ENCODE measurements around the gene CAPN15. TPM values are rescaled to one million over a fixed set of nuclear protein-coding genes. Genes with fewer than 3 reads are reported as not detected.

The CAPN15 gene
- polyA plus RNA-seq, 1 of the 3 experiments (the other 2 are of a cell fraction): 22.9 TPM

DNA sequence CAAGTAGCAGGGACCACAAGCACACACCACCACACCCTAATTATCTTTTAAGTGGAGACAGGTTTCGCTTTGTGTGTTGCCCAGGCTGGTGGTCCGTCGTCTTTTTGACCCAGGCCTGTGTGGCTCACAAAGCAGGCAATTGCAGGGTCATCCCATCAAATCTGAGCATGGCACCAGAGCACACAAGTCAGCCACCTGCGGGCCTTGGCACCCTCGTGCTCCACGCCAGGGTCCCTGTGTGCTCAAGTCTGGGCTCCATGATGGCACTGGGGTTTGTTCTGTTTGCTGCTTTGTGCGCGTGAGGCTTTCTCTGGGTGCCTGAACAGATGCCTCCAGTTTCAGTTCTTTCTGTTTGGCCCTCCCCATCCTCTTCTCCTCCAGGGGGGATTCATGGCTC lies 2.4 kb upstream of the CAPN15 start (continued):
- no peak for TF ChIP-seq SIN3A (IDR thresholded peaks at IDR 0.05; ENCODE audit: borderline replicate concordance, low read depth, low read length)

DNA sequence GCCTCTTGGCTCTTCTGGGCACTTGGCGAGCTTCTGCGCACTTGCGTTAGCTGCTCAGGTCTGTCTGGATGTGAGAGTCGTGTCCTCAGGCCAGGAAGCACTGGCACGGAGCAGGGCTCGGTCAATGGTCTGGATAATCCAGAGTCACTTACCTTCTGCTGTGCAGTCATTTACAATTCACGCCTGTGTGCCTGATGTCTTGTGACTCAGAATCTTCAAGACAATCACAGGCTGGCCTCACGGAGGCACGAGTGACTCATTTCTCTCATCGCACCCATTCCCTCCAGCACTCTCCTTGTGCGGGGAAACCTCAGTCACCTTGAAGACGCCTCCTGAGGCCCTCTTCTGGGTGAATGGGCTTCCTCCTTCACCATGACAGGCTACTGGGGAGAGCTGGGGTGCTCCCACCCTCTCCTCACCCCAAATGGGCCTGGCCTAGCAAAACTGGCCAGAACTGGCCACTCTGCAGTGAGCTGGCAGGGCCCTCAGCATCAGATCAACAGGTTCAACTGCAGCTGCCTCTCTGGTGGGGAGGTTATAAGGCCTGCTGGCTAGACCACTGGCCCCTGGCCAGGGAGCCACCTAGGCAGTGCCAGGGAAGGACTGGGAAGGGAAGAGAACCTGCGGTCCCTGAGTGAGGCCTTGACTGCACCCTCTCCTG lies 1.9 kb upstream of the CAPN15 start:
- peaks cover 45% of the 10 kb centered on the region for H3K79me2 ChIP-seq (ENCODE audit: insufficient read depth)
- no peaks in the 10 kb centered on the region for H3K9me3 ChIP-seq
- CTCF ChIA-PET: interaction anchor here (1.3 to 2.3 kb wide), 3 partner anchors 12 to 134 kb away, joined by 4 to 9 read pairs (median 5); partner anchors contain the start of gene PIGQ
- no peak overlapping the region for H2AFZ ChIP-seq (ENCODE audit: low read depth)
- H3K36me3 ChIP-seq (replicated peaks in 1 of 2; ENCODE audit: control insufficient read depth in 1 of 2, insufficient read depth in 2 of 2, low read length in 1 of 2): peaks cover 0 to 12% of the 10 kb centered on the region in 2 experiments
- H3K4me2 ChIP-seq: peak overlapping the region; percentile 89
- peak overlapping the region; percentile 72 to 92 for H3K27ac ChIP-seq (ENCODE audit: low read depth in 2 of 2, low read length in 1 of 2)
- H3K27me3 ChIP-seq (ENCODE audit: insufficient read depth): no peaks in the 10 kb centered on the region
- H4K20me1 ChIP-seq (ENCODE audit: insufficient read depth): peaks cover 36% of the 10 kb centered on the region
- peaks cover 11 to 25% of the 10 kb centered on the region in 2 experiments; a peak in 3 of 4 replicates for H3K4me1 ChIP-seq (ENCODE audit: control insufficient read depth in 1 of 2, insufficient read depth in 2 of 2, low read depth in 1 of 2, low read length in 1 of 2)
- DNase-seq: no peak
- H3K4me3 ChIP-seq (ENCODE audit: low read depth in 2 of 2, low read length in 1 of 2): peak overlapping the region; percentile 83 to 86; a peak in 3 of 4 replicates
- H3F3A ChIP-seq (replicated peaks; ENCODE audit: insufficient read depth): peaks cover 26% of the 10 kb centered on the region
- WGBS (ENCODE audit: low lambda C conversion rate): 45% methylated on average over 12 of the region's 13 CpGs
- TF ChIP-seq, protein P1, sequence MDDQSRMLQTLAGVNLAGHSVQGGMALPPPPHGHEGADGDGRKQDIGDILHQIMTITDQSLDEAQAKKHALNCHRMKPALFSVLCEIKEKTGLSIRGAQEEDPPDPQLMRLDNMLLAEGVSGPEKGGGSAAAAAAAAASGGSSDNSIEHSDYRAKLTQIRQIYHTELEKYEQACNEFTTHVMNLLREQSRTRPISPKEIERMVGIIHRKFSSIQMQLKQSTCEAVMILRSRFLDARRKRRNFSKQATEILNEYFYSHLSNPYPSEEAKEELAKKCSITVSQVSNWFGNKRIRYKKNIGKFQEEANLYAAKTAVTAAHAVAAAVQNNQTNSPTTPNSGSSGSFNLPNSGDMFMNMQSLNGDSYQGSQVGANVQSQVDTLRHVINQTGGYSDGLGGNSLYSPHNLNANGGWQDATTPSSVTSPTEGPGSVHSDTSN (IDR thresholded peaks at IDR 0.05): peak; percentile 65; the same call in 1 of the 2 replicates
- TF ChIP-seq CHD2 (IDR thresholded peaks at IDR 0.05; ENCODE audit: low read length, partially characterized antibody) (no peak), JUND (IDR thresholded peaks at IDR 0.05) (peak; percentile 76; the same call in 1 of the 2 replicates), ZBTB33 (IDR thresholded peaks at IDR 0.05; ENCODE audit: borderline replicate concordance, low read depth) (no peak), TAF1 (IDR thresholded peaks at IDR 0.05; ENCODE audit: borderline replicate concordance, low read depth, low read length) (0 out of 2 replicates have a peak, but pooled peaks have one; percentile 40), MEF2A (IDR thresholded peaks at IDR 0.05; ENCODE audit: borderline replicate concordance, low read depth) (no peak), TCF12 (IDR thresholded peaks at IDR 0.05) (peak; percentile 50; the same call in 1 of the 2 replicates), MAX (IDR thresholded peaks at IDR 0.05; ENCODE audit: low read depth) (peak; percentile 81), FOSL2 (IDR thresholded peaks at IDR 0.05; ENCODE audit: borderline replicate concordance, low read depth) (peak; percentile 83)
- no peaks in the 10 kb centered on the region for H3K9me2 ChIP-seq
- peak overlapping the region; percentile 94; the same call in 1 of the 2 replicates for H3K9ac ChIP-seq
- POLR2A ChIA-PET: interaction anchor here (1.6 kb wide), 1 partner anchor 40 kb away, joined by 6 read pairs; no protein-coding TSS in a partner anchor

Data from SK-N-SH (cell line).